ENCODE data around the gene PLXNA4.
A peak's percentile ranks its signal among the peaks of the same experiment; 100 is the strongest.

- TF ChIP-seq CTCF (IDR thresholded peaks at IDR 0.05; ENCODE audit: insufficient read depth, low read length): no peak
- TF ChIP-seq REST (IDR thresholded peaks at IDR 0.05; ENCODE audit: insufficient replicate concordance, low read depth): peak; percentile 83
- no peak for TF ChIP-seq SPI1 (IDR thresholded peaks at IDR 0.05; ENCODE audit: borderline replicate concordance, low read depth)
- TF ChIP-seq GABPA (IDR thresholded peaks at IDR 0.05; ENCODE audit: low read depth): no peak
These were observed 441.3 kb downstream of the PLXNA4 start for GRCh38 chr7:132134814-132135445.
